ENCODE data around the gene NPTXR.
A peak's percentile ranks its signal among the peaks of the same experiment; 100 is the strongest.
"Not testable (repeated sequence)": the region's sequence is repeated elsewhere in the genome, so short reads cannot be mapped to it uniquely, and the experiment has no call there.

The NPTXR gene

DNA sequence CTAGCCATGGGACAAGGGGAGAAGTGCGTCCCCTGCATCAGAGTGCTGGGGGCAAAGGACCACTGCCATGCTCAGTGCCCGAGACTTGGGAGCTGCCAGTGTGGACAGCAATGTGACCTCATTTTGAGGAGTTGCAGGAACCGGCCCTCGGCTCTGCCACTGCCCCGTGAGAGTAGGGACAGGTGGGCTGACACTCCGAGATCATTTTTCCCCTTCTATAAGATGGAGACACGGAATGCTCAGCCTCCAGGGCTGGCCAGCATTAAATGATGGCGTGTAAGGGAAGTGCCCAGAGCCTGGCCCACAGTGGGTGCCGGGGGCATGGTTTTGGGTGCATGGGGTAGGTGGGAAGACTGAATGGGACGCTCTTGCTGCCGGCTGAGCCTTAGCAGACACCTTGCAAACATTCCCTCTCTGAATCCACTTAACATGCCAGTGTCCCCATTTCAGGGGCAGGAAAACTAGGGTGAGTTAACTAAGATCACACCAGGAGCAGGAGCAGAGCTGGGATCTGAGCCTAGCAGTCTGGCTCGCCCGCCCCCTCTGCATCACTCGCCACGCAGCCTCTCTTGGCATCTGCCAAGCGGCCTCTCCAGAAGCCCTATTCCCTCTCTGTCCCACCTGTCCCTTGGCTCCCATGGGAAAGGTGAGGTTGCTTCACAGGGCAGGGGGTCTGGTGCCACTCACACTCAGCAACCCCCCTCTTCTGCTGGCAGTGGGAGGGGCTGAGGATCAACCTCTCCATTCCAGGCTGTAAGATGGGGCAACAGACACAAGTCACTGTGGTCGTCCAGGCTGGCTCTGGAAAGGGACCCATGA is 13.6 kb downstream of the NPTXR start:
- DNase-seq, result no peak

- no peak for DNase-seq
Measured at GRCh38 chr22:38829485-38829884, 14.3 kb downstream of the NPTXR start.

DNA sequence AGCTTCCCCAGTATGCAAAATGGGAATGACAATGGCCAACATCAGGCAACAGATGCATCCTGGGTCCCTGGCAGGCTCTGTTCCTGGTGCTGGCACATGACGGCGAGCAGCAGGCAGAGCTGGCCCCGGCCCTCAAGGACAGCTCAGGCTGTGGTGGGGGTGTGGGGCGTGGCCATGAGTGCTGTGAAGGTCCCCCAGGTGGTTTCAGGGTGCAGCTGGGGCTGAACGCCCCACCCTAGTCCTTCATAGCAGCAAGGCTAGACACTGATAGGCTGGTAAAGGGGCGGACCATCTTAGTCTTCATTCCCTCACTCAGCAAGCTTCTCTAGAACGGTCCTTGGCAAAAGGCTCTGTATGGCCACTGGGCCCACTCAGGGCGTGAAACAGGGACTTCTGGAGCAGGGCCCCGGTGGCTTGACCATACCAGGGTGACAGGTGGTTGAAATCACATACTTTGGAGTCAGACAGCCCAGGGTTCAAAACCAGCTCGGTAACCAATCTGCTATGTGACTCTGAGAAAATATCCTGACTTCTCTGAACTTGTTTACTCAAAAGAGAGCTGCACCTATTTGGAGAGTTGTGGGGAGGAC is 15.1 kb downstream of the NPTXR start:
- no peak for DNase-seq

- no peak for DNase-seq
Measured at GRCh38 chr22:38828191-38828590, 15.6 kb downstream of the NPTXR start.

DNA sequence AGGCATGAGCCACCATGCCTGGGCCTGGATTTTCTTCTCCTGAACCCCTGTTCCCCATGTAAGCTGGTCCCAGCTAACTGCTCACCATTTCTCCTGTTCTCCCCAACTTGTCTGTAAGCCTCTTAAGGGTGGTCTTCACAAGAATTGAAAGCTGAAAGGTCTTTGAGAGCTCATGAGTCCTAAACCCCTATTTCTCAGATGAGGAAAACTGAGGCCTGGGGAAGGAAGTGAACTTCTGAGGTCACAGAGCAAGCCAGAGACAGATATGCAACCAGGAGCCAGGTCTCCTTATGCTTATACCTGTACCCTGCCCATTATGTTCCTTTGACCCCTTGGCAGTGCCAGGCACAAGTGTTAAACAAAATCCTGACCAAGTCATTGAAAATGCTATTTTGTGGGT is 16.3 kb downstream of the NPTXR start:
- no peak for DNase-seq

GRCh38 chr22:38826801-38827200 is 17.0 kb downstream of the NPTXR start:
- no peak for DNase-seq

DNA sequence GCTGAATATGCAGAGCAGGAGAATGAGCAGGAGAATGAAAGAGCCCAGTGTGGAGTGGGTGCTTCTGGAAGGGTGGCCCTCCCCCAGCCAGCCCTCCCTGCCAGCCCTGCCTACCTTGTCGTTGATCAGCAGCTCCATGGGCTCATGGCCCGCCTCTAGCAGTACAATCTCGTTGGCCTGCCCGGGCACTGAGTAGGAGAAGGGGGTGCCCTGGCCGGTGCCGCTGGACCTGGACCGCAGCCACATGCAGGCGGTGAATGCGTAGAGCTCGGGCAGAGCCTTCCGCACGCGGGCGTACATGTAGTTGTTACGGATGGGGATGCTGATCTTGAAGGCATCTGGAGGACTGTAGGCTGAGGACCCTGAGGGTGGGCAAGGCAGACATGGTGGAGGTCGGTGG is 17.4 kb downstream of the NPTXR start:
- no peak for DNase-seq

GRCh38 chr22:38824585-38824984 is 19.2 kb downstream of the NPTXR start:
- DNase-seq, result peak; percentile 66

DNA sequence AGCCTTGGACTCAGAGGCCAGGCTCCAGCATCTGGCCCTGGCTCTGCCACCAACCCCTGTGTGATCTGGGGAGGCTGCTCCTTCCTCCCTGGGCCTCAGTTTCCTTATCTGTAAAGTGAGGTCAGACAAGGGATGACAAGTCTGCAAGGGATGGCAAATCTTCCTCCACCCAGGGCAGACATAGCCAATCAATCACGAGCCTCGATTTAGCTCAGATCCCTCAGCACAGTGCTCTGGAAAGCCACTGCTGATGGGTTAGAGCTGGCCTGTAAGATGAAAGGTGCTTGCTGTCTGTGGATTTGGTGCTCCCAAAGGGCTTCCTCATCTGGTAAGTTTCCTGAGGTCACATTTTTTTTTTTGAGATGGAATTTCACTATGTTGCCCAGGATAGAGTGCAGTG is 20.2 kb downstream of the NPTXR start:
- DNase-seq, result no peak

DNA sequence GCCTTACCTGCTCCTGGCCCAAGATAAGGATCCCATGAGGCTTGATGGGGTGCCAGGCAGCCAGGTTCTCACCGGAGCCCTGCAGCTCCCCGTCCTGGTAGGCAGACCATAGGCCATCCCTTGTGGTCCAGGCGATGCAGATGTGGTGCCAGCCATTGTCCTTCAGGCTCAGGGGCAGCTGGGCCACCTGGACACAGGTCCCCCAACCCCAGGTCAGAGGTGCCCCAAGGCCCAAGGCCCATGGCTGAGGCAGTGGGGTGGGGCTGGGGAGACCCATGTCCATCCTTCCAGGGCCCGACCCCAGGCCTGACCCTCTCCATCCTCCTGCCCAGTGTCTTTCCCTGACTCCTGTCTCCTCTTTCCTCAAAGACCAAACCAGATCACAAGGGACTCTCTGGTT is 20.8 kb downstream of the NPTXR start:
- no peak for DNase-seq

- no peak for DNase-seq
Measured at GRCh38 chr22:38820020-38820419, 23.8 kb downstream of the NPTXR start.

DNA sequence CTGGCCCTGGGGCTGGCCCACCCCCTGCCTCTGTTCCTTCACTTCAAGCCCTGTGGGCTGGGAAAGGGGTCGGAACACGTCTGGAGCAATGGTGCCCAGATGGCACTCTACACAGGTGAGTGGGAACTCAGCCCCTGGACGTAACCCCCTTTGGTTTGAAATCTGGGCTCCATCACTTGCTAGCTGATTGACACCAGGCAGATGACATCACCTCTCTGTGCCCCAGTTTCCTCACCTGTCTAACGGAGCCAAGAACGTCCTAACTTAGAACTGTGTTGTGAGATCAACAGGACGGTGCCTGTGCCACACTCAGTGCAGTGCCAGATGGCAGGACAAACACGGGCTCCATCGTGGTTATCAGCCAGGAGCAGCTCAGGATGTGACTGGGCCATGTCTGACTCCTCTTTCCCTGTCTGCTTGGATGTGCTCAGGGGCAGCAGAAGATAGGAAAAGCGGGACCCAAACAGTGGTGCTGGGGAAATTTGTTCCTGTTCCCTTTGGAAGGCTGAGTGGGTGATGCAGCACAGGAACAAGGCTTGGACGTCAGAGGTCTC is 24.4 kb downstream of the NPTXR start:
- DNase-seq, result no peak

- no peak for DNase-seq
Measured at GRCh38 chr22:38817196-38817595, 26.6 kb downstream of the NPTXR start.

GRCh38 chr22:38815842-38816241 is 28.0 kb downstream of the NPTXR start:
- no peak for DNase-seq

GRCh38 chr22:38811241-38811640 is 32.6 kb downstream of the NPTXR start:
- no peak for DNase-seq

DNA sequence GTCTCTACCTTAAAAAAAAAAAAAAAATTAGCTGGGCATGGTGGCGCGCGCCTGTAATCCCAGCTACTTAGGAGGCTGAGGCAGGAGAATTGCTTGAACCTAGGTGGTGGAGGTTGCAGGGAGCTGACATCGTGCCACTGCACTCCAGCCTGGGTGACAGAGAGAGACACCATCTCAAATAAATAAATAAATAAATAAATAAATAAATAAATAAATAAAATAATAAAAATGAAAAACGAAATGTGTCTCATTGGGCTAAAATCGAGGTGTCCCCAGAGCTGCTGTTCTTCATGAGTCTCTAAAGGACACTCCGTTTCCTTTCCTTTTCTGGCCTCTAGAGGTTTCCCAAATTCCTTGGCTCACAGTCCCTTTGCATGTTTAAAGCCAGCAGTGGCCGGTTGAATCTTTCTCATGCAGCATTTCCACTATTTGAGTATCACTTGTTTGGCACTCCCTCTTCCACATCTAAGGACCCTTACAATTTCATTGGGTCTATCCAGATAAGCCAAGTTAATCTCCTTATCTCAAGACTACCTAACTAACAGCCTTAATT is 38.7 kb downstream of the NPTXR start:
- DNase-seq, result not testable (repeated sequence)

GRCh38 chr22:38802671-38803121 is 41.1 kb downstream of the NPTXR start:
- DNase-seq, result no peak

DNA sequence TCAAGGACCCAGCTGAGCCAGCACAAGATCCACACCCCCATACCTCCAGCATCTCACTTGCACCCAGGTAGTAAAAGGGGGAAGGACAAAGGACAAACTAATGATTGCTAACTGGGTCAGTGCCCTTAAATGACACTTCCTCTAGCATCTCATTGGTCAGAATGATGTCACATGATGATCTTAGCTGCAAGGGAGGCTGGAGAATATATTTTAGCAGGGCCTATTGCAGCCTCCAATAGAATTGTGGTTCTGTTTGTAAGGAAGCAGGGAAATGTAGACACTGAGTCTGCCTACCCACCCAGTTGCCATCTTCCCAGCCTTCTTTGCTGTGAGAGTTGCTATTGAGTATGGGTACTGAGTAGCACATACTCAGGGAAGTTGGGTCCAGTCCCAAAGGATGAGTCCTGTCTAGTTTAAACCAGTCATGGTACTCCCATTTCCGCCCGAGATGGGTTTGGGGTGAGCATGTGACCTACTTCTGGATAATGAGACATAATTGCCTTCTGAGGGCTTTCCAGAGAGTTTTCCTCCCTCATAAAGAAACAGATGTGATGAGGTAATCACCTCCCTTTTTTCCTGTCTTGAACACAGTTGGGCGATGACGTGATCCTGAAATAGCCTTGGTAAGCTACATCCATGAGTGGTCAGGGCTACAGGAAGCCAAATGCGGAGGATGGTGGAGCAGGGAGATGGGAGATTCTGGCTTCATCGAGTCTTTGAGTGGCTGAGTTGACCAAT is 44.4 kb downstream of the NPTXR start:
- no peak for DNase-seq

- DNase-seq, result no peak
Measured at GRCh38 chr22:38798496-38798895, 45.3 kb downstream of the NPTXR start.

DNA sequence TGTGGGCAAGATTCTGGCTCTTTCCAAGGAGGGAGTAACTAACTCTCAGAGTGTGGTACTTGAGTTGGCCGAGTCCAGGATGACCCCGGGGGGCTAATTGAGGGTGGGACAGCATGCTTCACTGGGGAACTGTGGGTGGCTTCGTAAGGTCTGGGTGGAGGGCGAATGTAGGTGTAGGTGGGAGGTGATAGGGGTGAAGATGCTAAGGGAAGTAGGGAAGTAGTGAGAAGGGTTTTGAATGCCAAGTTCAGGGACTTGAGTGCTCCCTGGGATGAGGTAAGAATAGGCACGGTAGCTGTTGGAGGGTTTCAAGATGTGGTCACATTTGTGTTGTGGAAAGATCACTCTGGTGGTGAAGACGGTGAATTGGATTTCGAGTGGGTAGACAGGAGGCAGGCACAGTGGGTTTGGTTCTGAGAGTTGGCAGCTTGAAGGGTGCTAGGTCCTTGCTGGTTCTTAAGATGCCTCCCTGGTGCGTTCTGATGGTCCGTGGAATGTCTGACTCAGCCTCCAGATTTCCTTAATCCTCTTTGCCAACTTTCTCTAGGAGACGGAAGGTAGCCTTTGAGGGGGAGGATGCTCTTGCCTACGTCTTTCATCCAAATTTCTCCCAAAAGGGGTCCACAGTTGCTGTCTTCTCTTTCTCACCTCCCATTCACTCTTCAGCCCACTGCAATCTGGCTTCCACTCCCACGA is 47.4 kb downstream of the NPTXR start:
- no peak for DNase-seq

GRCh38 chr22:38795569-38795968 is 48.3 kb downstream of the NPTXR start:
- no peak for DNase-seq

DNA sequence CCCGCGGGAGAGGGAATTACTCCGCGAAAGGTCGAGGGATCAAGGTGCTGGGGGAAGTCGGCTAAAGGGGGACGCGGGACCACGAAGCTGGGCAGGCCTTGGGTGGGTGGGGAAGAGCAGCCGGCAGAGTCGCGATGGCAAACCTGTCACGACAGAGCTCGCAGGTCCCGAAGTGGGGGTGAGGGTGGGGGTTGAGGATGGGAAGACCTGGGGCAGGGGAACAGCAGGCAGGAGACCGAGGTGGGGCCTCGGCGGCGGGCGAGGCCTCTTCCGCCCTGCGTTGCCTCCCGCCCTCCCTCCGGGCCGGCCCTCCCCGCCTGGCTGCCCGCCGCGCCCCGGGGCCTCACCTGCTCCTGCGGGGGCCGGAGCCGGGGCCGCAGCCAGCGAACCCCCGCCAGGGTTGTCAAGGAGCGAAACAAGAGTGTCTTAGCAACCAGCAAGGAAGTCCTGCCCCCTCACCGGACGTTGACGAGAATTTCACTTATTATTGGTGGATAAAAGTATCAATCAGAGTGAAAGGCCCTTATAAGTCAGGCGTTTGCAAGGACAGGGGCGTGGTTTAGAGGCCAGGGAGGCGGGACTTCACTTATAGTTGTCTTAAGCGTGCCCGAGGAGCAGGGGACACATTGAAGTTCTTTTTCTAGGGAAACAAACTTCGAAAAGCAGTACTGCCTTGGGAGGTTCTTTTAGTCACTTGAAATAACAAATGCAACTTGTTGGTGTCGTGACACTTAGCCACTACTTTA is 49.9 kb downstream of the NPTXR start, which contains the start of gene DNAL4:
TSS of gene DNAL4 (minus strand) at position 423 of the 746 bp plus-strand sequence. CDS start 11,412 bp downstream, outside the sequence.
- DNase-seq, result peak; percentile 99

All from inflammatory macrophage treated with lipopolysaccharide for 4 hours (primary cell).